CD4-positive, alpha-beta T cell treated with Interleukin-4 for 4 hours (primary cell): ENCODE data around the gene RHBDL1.

ENCODE experiments used
- DNase-seq: peaks from one replicate; pipeline ENCODE4 v3.0.0-alpha.2; 2020

Gene RHBDL1

GRCh38 chr16:675884-676564, 553 bp downstream of the RHBDL1 start:
- no peak for DNase-seq

- no peak for DNase-seq
These were observed 1.1 kb downstream of the RHBDL1 start for GRCh38 chr16:676565-676902.

- DNase-seq = peak; percentile 37
These were observed 1.4 kb downstream of the RHBDL1 start for GRCh38 chr16:676913-677312.

- DNase-seq = no peak
These were observed 2.1 kb downstream of the RHBDL1 start for GRCh38 chr16:677316-678190.

GRCh38 chr16:678209-678857, 2.9 kb downstream of the RHBDL1 start:
- no peak for DNase-seq

- DNase-seq = peak; percentile 18
These were observed 3.7 kb downstream of the RHBDL1 start for GRCh38 chr16:678858-679813.

GRCh38 chr16:679814-680624, 4.5 kb downstream of the RHBDL1 start, which contains the start of gene STUB1:
STUB1 (plus strand) TSS chr16:680410; CDS start chr16:680526, 116 bp downstream.
- DNase-seq = peak; percentile 79

GRCh38 chr16:680625-680945, 5.1 kb downstream of the RHBDL1 start:
- DNase-seq = no peak

GRCh38 chr16:680967-681745, 5.7 kb downstream of the RHBDL1 start:
- no peak for DNase-seq

GRCh38 chr16:681746-682427, 6.4 kb downstream of the RHBDL1 start:
- DNase-seq = no peak

GRCh38 chr16:682493-683395, 7.3 kb downstream of the RHBDL1 start:
- DNase-seq = no peak

GRCh38 chr16:683396-684070, 8.1 kb downstream of the RHBDL1 start:
- no peak for DNase-seq

GRCh38 chr16:684071-684794, 8.8 kb downstream of the RHBDL1 start, which contains the start of gene JMJD8:
JMJD8 (minus strand) TSS chr16:684334; CDS start chr16:684319, 15 bp downstream.
- peak; percentile 97 for DNase-seq

GRCh38 chr16:684961-685696, 9.7 kb downstream of the RHBDL1 start:
- DNase-seq = no peak

GRCh38 chr16:685967-686366, 10.5 kb downstream of the RHBDL1 start:
- DNase-seq = no peak

- DNase-seq = no peak
These were observed 11.2 kb downstream of the RHBDL1 start for GRCh38 chr16:686459-687260.
